NOMO-1 treated with DMSO at 0.1 percent for 48 hours (cell line): ENCODE data around the gene DPY30.
"Not testable (repeated sequence)": the region's sequence is repeated elsewhere in the genome, so short reads cannot be mapped to it uniquely, and the experiment has no call there.

Source experiments
- DNase-seq: peaks from one replicate; lab custom pipeline; 2025; ENCODE audit not compliant: unreplicated experiment; lab: John Stamatoyannopoulos, UW

Gene DPY30

GRCh38 chr2:32039447-32040219 lies at the start of gene DPY30:
Gene DPY30, minus strand, starts transcription at chr2:32039805. Its CDS starts 349 bp downstream, at chr2:32039456.
- peak; percentile 90 for DNase-seq

GRCh38 chr2:32074134-32074506 lies 34.5 kb upstream of the DPY30 start:
- DNase-seq, result no peak

DNA sequence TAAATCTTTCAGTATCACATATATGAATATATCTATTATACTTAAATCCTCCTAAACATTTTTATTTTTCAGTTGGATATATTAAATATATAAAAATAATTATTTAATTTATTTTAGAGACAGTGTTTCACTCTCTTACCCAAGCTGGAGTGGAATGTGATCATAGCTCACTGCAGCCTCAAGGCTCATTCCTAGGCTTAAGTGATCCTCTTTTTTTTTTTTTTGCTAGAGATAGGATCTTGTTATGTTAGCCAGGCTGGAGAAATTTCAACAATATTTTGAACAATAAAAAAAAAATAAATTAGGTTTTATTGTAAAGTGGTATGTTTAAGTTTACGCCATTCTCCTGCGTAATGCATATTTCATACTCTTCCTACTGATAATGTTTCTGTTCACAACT lies 27.9 kb upstream of the DPY30 start:
- no peak for DNase-seq

DNA sequence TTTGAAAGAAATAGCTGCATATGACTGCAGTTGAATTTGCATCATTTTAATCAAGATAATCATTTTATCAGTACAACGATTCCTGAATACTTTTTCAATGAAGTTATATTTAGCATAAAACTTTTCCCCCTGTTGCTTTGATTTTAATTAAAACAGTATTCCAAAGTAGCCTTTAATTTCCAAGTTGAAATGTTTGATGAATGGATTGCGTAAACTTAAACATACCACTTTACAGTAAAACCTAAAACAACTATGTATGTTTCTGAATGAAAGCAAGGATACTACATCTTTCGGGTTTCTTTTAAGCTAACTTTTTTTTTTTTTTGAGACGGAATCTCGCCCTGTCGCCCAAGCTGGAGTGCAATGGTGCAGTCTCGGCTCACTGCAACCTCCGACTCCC lies 25.1 kb upstream of the DPY30 start:
- no peak for DNase-seq

DNA sequence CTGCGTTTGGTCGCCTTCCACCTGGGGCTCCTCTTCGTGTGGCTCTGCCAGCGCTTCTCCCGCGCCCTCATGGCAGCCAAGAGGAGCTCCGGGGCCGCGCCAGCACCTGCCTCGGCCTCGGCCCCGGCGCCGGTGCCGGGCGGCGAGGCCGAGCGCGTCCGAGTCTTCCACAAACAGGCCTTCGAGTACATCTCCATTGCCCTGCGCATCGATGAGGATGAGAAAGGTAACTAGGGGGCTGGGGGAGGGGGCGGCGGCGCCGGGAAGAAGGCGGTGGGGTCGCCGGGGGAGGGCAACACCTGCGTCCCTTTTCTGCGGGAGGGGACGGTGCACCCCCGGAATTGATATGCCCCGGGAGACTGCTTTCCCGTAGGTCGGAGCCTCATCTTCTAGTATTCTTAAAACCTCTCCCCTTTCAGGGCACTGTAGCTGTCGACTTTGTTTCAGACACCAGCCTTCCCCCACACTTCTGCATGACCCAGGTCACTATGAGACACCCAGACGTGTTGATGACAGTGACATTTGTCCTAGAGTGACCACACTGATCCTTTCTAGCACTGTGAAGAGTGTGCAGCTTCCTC lies 24.5 kb upstream of the DPY30 start:
- DNase-seq, result peak; percentile 45

DNA sequence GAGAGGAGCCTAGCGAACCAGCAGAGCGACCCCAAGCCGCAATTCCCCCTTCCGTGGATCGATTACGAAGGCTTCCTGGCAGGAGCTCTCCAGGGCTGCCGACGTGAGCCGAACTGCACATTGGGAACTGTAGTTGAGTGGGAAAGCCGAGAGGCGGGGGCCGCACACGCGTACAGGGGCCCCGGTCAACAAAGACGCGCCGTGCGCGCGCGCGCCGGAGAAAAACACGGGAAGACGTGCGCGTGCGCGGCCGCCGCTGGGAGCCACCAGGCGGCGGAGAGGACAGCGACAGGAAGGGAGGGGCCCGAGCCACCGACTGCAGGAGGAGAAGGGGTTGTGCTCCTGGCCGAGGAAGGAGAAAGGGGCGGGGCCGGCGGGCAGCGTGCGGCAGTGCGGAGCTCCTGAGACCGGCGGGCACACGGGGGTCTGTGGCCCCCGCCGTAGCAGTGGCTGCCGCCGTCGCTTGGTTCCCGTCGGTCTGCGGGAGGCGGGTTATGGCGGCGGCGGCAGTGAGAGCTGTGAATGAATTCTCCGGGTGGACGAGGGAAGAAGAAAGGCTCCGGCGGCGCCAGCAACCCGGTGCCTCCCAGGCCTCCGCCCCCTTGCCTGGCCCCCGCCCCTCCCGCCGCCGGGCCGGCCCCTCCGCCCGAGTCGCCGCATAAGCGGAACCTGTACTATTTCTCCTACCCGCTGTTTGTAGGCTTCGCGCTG lies 23.9 kb upstream of the DPY30 start, which contains the start of gene SPAST:
Gene SPAST, plus strand, starts transcription at position 247 of the 711 bp plus-strand sequence. Its CDS starts 276 bp downstream, at position 523.
- peak; percentile 99 for DNase-seq

DNA sequence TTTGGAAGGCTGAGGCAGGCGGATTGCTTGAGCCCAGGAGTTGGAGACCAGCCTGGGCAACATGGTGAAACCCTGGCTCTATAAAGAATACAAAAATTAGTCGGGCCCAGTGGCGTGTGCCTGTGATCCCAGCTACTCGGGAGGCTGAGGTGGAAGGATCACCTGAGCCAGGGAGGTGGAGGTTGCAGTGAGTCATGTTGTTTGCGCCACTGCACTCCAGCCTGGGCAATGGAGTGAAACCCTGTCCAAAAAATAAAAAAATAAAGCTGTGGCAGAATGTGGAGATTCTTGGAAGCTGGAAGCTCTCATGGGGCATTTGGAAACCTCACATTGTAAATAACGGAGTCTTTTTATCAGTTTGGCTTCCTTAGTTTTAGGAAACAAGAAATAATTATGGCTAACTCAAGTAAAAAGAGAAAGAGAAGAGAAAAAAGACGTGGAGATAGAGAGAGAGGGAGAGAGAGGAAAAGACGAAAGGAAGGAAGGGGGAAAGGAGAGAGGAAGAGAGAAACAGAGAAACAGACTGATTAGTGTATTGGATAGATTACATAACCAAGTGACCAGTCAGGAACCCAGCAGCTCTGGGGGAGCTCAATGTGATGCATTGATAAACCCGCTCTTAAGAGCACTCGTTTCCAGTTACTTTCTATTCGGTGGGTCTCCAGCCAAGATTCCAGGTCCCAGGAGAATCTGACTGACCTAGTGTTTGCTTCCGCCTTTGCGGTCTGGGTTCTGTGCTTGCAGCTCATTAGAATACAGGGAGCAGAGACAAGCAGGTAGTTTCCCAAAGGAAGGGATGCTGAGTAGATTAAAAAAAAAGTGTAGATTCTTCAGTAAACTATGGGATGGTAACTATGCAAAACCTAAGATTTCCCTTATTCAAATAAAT lies 22.6 kb upstream of the DPY30 start:
- peak; percentile 4 for DNase-seq

GRCh38 chr2:32061430-32061829 lies 21.8 kb upstream of the DPY30 start:
- DNase-seq, result no peak

DNA sequence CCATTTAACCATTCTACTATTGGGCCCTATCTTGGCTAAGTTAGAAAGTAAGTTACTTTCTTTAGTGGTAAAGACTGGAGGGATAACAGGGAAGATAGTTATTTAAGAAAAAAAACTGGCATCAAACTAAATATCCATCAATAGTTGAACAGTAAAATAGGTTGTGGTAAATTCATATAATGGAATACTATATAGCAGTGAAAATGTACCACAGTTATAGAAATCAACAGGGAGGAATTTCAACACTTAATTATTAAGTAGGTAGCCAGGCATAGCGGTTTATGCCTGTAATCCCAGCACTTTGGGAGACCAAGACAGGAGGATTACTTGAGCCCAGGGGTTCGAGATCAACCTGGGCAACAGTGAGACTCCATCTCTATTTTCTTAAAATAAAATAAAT lies 20.7 kb upstream of the DPY30 start:
- no peak for DNase-seq

DNA sequence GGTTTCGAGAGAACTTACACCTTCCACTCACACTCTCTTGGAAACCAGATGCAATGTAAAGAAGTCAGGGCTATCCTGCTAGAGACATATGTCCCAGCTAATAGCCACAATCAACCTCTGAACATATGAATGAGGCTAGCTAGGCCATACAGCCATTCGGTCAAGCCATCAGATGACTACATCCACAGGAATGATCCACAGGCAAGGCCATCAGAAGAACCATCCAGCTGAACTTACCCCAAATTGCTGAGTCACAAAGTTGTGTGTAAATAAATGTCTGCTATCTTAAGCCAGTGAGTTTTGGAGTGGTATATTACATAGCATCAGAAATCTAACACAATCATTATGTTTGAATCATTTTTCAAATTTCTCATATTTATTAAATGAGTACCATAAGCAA lies 18.5 kb upstream of the DPY30 start:
- no peak for DNase-seq

- not testable (repeated sequence) for DNase-seq
Observed at GRCh38 chr2:32054583-32054982, 15.0 kb upstream of the DPY30 start.

DNA sequence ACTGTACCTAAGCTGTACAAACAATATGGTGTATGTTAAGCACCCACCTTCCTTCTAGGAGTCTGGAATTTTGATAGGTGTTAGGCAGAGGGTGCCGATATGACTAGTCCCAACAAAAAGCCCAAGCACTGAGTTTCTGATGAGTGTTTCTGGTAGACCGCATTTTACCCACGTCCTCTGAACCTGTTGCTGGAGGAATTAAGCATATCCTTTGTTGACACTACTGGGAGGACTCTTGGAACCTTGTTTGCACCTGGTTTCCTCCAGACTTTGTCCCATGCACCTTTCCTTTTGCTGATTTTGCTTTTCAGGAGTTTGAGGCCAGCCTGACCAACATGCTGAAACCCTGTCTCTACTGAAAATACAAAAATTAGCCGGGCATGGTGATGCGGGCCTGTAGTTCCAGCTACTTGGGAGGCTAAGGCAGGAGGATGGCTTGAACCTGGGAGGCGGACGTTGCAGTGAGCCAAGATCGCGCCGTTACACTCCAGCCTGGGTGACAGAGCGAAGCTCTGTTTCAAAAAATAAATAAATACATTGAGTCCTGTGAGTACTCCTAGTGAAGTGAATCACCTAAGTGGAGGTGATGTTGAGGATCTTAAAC lies 12.3 kb upstream of the DPY30 start:
- DNase-seq, result no peak

- no peak for DNase-seq
Observed at GRCh38 chr2:32043561-32043960, 4.0 kb upstream of the DPY30 start.

DNA sequence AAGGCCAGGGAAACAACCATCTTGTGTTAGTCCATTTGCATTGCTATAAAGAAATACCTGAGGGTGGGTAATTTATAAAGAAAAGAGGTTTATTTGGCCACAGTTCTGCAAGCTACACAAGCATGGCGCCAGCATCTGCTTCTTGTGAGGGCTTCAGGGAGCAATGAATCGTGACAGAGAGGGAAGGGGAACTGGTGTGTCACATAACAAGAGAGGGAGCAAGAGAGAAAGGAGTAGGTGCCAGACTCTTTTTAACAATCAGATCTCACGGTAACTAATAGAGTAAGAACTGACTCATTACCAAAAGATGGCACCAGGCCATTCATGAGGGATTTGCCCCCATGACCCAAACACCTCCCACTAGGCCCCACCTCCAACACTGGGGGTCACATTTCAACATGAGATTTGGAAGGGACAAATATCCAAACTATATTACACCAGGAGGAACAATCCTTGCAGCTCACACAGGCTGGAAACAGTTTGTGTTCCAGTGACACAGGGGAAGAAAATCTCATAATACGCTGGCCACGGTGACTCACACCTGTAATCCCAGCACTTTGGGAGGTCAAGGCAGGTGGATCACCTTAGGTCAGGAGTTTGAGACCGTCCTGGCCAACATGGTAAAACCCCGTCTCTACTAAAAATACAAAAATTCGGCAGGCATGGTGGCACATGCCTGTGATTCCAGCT lies 5.3 kb downstream of the DPY30 start:
- not testable (repeated sequence) for DNase-seq

DNA sequence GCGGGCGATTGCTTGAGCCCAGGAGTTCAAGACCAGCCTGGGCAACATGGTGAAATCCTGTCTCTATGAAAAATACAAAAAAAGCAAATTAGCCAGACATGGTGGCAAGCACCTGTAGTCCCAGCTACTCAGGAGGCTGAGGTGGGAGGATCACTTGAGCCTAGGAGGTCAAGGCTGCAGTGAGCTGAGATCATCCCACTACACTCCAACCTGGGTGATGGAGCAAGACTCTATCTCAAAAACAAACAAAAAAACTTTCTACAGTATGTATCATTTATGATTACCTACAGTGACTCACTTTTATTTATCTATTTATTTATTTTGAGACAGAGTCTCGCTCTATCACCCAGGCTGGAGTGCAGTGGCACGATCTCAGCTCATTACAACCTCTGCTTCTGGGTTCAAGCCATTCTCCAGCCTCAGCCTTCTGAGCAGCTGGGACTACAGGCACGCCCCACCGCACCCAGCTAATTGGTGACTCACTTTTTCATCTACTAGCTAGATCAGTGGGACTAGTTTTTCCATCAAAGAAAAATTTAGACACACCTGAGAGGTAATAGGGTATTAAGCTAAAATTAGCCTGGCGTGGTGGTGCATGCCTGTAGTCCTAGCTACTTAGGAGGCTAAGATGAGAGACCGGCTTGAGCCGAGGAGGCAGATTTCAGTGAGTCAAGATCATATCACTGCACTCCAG lies 20.7 kb downstream of the DPY30 start:
- DNase-seq, result not testable (repeated sequence)

DNA sequence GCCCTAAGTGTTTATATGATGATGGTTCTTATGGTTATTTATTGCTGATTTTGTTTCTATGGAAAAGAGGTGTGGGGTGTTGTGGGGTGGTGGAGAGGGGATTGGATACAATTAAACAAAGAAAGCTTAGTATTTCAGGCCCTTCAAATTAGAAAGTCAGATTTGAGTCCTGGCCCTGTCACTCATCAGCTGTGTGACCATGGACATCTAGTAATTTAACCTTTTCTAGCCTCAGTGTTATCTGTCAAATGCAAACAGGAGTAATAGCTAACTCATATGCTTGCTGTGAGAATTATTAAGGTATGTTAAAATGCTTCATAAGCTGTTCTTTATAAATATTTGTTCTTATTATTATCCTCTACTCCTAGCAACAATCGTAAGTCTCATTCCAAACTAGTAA lies 26.7 kb downstream of the DPY30 start:
- DNase-seq, result no peak

DNA sequence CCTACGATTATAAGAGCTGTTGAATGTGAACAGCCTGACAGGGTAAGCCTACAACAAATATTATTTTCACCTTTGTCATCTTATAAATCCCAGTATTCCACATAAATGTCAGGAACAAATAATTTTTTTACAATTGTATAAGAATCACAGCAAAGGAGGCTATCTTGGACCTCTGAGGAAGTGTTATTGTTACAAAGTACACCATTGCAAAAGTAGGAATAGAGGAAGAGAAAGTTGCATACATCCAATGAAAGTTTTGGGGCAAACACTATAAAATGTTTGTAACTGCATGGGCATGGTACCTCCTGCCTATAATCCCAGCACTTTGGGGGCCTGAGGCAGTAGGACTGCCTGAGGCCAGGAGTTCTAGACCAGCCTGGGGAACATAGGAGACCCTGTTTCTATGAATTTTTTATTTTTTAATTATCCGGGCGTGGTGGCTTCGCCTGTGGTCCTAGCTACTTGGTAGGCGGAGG lies 28.1 kb downstream of the DPY30 start:
- DNase-seq, result peak; percentile 70

DNA sequence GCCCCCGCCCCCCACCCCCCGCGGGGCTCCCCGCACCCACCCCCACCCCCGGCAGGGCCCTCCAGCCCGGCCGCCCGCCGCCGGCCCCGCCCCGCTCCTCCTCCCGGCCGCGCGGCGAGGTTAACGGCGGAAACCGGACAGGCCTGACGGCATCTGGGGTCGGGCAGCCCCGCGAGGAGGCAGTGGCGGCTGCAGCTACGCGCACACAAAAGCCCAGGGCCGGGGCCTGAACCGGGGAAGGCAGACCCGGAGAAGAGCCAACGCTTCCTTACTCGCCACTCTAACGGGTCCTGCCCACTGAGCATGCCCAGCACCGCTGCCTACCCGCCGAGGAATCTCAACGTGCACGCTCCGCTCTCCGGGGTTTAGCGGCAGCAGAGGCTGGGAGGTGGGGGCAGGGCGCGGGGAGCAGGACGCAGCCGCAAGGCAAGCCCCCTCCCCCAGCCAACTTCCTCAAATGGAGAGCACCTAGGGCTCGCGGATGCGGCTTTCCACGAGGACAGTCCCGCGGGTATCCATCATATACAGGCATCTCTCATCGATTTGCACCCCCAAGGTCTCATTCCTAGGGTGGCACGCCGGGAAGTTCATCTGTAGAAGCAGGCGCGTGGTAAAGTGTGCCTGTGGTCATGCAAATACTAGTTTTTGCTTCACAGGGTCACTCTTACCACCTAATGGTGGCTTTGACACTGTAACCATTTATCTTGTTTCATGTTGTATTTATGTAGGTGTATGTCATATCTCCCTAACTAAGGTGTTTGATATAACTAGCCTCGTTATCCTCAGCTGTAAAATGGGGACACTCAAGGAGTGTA lies 28.7 kb downstream of the DPY30 start, which contains the start of gene MEMO1:
Gene MEMO1, minus strand, starts transcription at position 339 of the 815 bp plus-strand sequence. CDS start 761 bp downstream, outside the sequence.
- peak; percentile 93 for DNase-seq
